Measurements from ENCODE around the gene TMEM95.

DNA sequence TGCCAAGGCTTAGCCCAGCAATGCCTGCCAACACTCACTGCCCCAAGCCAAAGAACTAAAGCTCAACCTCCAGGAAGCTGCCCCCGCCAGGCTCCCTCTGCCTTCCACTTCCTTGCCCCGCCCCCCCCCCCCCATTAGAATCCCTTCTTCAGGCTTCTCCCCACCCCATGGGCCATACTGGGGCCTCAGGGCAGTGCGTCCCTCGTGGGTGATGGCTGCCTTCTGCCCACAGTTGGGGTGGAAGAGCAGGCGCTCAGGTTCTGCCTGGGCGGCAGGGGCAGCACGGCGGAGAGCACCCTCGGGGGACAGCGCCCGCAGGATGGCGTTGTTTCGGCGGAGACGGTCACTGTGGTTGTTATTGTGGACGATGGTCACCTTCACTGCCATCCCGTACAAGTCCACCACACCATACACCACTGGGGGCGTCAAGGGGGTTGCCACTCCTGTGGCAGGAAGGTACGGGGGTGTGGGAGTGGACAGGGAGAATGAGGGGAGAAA lies 29.9 kb upstream of the TMEM95 start:
- TF ChIP-seq, protein P1, sequence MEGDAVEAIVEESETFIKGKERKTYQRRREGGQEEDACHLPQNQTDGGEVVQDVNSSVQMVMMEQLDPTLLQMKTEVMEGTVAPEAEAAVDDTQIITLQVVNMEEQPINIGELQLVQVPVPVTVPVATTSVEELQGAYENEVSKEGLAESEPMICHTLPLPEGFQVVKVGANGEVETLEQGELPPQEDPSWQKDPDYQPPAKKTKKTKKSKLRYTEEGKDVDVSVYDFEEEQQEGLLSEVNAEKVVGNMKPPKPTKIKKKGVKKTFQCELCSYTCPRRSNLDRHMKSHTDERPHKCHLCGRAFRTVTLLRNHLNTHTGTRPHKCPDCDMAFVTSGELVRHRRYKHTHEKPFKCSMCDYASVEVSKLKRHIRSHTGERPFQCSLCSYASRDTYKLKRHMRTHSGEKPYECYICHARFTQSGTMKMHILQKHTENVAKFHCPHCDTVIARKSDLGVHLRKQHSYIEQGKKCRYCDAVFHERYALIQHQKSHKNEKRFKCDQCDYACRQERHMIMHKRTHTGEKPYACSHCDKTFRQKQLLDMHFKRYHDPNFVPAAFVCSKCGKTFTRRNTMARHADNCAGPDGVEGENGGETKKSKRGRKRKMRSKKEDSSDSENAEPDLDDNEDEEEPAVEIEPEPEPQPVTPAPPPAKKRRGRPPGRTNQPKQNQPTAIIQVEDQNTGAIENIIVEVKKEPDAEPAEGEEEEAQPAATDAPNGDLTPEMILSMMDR (IDR thresholded peaks at IDR 0.05): no peak
- TF ChIP-seq POLR2AphosphoS5 (IDR thresholded peaks at IDR 0.05): no peak
